Neural cell (in vitro differentiated cells): Measurements from ENCODE around the gene FAM240A.

Source experiments
- CTCF ChIP-seq: fragments of 450-650 bp; IDR thresholded peaks from 2 replicates; pipeline ENCODE4 v1.5.1; 2014; ENCODE audit warnings: antibody characterized with exemption, mild to moderate bottlenecking, moderate library complexity; ENCODE audit not compliant: poor library complexity, severe bottlenecking
- EZH2 ChIP-seq: fragments of 200-600, 300-800 bp; shearing (Covaris generic), sonication (generic); IDR thresholded peaks from 2 replicates; pipeline ENCODE4 v1.6.1; 2014; ENCODE audit warnings: antibody characterized with exemption, low read length, borderline replicate concordance, mild to moderate bottlenecking; ENCODE audit not compliant: insufficient read depth, poor library complexity, severe bottlenecking
- POLR2AphosphoS5 ChIP-seq: IDR thresholded peaks from 2 replicates; pipeline ENCODE4 v1.6.1; 2012
- RAD21 ChIP-seq: fragments of 450-650 bp; conservative IDR thresholded peaks from 2 replicates; pipeline ENCODE4 v1.6.1; 2014; ENCODE audit warnings: antibody characterized with exemption, mild to moderate bottlenecking, moderate library complexity
- REST ChIP-seq: IDR thresholded peaks from 2 replicates; pipeline ENCODE4 v1.6.1; 2012; ENCODE audit warnings: borderline replicate concordance
- TAF1 ChIP-seq: IDR thresholded peaks from 2 replicates; pipeline ENCODE4 v1.6.1; 2012; ENCODE audit warnings: low read depth

DNA sequence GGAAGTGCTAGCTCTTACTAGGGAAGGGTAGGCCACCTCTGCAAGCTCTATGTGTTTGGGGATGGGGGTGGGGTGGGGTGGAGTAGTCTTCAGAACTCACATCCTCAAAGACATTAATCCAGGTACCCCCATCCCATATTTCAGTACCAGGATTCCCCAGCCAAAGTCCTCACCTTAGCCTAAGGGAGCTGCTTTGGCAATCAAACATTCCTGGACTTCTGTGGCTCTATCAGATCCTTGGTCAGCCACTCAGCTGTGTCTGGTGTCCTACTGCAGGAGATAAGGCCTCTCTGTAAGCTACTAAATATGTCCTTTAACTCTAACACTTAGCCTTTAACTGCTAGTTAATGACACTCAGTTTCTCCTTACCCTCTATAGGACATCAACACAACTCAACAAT, 26.9 kb downstream of the FAM240A start:
- TF ChIP-seq CTCF (no peak), RAD21 (no peak), TAF1 (no peak), EZH2 (no peak), POLR2AphosphoS5 (no peak), REST (no peak)
